Measurements from ENCODE around the gene CAMTA1.

Gene CAMTA1

DNA sequence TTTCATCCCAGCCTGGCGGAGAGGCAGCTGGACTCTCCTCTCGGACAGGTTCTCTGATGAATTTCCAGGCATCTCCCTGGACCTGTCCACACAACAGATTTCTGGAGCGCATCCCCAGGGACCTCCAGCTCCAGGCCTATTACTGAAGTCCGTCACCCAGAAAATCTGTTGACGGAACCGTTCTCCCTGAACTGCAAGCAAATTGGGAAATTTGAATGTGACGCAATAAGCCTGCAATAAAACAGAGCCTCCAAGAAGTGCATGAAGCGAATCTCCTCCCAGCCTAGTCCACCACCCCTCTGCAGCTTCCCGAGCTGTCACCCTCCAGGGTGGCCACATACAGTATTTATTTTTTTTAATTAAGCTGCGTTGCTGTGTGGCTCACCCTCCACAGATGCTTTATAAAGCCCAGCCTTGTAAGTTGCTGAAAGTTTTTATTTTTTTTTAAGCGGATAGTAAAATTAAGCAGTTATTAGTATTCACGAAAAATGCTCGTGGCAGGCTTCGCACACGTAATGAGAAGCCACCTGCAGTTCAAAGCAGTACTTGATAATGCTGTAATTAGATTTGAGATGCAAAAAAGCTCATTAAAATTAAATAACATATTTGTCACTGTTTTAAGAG is 173.3 kb downstream of the CAMTA1 start:
- DNase-seq (ENCODE audit: low read depth, low spot score), result no peak

GRCh38 chr1:6959491-6959890 is 174.2 kb downstream of the CAMTA1 start:
- no peak for DNase-seq (ENCODE audit: low read depth, low spot score)

DNA sequence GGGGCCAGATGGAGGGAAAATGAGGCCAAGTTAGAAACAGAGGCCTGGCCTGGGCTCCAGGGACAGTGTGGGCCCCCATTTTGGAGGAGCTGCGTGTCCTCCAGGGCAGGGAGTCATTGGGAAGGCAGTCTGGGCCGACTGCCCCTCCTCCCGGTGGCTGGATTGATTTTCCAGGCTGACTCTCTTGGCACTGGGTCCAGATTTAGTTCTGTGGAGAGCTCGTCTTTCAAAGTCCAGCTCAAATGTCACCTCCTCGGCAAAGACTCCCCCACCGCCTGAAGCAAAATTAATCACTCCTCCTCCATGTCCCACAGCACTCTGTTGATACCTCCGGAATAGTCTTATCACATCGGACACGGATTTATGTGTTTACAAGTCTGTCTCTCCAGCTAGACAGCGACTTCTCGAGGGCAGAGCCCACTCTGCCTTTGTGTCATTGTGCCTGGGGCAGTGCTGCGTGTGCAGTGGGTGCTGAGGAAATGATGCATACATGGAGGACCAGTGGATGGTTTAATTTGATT is 175.1 kb downstream of the CAMTA1 start:
- no peak for DNase-seq (ENCODE audit: low read depth, low spot score)

GRCh38 chr1:6960860-6961259 is 175.6 kb downstream of the CAMTA1 start:
- DNase-seq (ENCODE audit: low read depth, low spot score), result no peak

- DNase-seq (ENCODE audit: low read depth, low spot score), result no peak
These were observed 176.0 kb downstream of the CAMTA1 start for GRCh38 chr1:6961289-6961688.

DNA sequence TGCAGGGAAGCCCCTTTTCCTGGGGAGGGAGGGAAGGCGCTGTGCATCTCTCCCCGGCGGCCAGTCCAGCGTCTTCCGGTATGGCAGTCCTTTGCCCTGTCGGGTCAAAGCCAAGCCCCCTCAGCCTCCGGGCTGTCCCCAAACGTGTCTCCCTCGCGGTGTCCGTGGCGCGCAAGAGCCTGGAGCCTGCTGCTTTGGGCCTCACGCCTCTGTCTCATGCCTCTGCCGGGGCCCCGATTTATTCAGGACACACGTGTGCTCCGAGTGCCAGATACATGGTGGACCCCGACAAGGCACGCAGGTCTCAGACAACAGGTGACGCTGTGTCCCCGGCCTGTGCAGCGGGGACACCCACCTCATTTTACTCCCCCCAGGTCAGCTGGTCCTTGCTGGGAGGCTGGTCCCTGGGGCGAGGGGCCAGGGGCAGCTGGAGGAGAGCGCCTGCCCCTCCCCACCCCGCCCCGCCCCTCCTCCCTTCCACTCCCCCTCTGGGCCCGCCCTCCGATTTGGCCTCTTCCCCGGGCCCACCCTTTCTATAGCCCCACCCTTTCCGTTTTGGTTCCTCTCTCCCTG is 176.7 kb downstream of the CAMTA1 start:
- no peak for DNase-seq (ENCODE audit: low read depth, low spot score)

- no peak for DNase-seq (ENCODE audit: low read depth, low spot score)
These were observed 177.3 kb downstream of the CAMTA1 start for GRCh38 chr1:6962478-6962995.

GRCh38 chr1:6962996-6963911 is 178.0 kb downstream of the CAMTA1 start:
- no peak for DNase-seq (ENCODE audit: low read depth, low spot score)

GRCh38 chr1:6963912-6964307 is 178.7 kb downstream of the CAMTA1 start:
- no peak for DNase-seq (ENCODE audit: low read depth, low spot score)

GRCh38 chr1:6965083-6965934 is 180.1 kb downstream of the CAMTA1 start:
- DNase-seq (ENCODE audit: low read depth, low spot score), result no peak

DNA sequence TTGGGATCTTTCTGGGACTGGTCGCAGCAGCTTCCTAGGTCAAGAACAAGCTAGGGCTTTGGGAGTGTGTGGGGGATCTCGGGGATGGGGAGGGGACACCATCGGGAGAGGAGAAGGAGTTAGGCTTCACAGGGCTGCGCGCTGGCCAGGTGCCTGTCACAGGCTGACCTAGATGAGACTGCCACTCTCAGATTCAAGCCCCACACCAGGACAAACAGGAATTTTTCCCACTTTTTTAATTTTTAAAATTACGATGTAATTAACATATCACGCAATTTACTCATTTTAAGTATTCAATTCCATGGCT is 180.6 kb downstream of the CAMTA1 start:
- no peak for DNase-seq (ENCODE audit: low read depth, low spot score)

DNA sequence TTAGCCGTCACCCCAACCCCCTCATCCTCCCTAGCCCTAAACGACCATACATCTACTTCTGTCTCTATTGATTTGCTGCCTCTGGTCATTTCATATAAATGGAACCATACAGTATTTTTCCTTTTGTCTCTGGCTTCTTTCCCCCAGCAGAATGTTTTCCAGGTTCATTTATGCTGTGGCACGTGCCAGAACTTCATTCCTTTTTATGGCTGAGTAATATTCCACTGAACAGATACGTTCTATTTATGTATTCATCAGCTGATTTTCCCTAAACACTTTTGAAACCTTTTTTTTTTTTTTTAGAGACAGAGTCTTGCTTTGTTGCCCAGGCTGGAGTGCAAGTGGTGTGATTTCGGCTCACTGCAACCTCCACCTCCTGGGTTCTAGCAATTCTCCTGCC is 181.1 kb downstream of the CAMTA1 start:
- DNase-seq (ENCODE audit: low read depth, low spot score), result no peak

DNA sequence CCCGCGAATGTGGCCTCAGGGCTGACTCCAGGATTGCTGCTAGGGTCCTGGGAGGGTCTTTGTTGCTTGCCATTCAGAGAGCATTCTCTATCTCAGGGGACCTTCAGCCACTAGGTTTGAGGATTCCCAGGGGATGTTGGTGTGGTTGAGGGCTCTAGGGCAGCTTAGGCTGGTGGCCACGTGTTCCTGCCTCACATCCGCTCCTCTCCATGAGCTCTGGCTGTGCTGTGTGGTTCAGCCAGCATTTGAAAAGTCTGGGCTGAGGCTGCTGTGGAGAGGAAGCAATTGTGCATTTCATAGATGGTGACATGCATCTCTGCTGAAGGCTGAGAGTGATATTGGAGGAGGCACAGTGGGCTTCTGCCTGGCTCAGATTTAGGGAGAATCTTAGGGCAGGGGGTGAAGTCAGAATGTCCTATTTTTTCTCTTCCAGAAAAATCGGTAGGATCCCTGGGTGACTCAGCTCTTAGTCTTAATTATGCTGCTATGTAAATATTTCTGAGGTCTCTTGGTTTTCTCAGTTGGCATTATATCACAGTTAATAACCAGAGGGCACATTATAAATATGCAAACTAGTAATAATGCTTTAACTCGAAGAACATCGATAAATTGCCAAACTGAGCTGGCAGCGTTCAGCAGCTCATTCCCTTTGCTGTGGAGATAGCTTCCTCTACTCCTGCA is 182.3 kb downstream of the CAMTA1 start:
- no peak for DNase-seq (ENCODE audit: low read depth, low spot score)

DNA sequence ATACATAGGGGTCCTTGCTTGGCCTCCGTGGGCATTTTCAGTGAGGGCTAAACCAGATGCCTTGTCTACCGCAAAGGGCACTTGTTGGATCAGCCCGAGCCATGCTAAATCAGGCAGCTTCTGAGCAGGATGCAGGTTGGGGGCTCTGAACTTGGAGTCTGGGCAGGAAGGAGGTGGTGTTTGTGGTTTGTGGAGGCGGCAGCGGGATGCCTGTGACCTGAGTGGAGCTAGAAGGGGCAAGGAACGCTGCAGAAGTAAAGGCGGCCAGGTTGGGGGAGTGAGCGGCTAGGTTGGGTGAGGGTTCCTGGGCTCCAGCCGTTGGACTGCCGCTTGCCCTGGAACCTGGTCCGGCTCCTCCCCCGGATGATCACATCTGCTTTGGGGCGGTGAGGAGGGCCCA is 183.9 kb downstream of the CAMTA1 start:
- no peak for DNase-seq (ENCODE audit: low read depth, low spot score)

GRCh38 chr1:6969762-6970161 is 184.5 kb downstream of the CAMTA1 start:
- DNase-seq (ENCODE audit: low read depth, low spot score), result no peak

DNA sequence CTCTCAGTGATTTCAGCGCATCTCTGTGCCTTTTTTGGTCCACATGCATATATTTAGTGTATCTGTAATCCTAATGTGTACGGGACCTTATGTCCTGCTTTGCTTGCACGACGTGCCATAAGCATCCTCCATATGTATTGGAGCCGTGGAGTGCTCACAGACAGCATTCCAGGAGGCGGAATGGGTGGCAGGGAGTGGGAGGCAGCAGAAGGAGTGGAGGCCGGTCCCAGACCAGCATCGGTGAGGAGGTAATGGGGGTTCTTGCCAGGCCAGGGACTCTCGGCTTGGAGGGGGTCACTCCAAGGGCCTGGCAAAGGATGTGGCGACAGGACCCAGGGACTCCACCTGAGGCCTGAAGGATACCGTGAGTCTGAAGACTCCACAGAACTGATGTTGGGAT is 185.0 kb downstream of the CAMTA1 start:
- no peak for DNase-seq (ENCODE audit: low read depth, low spot score)

DNA sequence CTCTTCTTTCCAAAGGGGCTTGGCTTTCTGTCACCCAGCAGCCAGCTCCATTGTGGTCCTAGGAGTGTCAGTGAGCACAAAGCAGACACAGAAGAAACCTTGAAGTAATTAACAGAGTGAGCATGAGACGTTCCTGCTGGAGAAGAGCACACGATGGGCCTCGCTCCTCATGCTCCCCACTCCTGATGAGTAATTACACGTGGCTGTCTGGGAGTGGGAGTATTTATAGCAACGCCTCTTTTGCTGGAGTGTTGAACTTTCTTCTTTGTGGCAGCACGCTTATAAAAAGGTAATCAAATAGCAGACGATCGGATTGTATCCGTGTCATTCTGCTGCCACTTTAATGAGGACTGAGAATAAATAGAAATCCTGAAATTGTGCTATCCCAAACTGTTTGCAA is 185.8 kb downstream of the CAMTA1 start:
- DNase-seq (ENCODE audit: low read depth, low spot score), result no peak

DNA sequence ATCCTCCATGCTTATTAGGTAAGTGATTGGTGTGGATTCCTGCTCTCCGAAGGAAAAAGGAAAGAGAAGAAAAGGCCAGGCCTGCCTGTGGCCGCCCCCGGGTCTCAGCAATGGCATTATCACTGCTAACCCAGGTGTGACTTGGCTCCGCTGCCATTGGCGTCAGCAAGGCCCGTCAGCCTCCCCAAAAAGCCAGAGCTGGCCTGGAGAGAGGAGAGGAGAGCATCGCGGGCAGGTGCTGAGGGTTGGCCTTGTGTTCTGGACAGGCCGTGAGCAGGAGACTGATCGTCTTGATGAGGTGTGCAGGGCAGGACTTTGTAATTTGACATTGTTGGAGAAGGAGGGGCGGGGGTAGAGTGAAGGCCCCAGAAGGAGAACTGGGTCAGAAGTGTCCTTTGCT is 186.4 kb downstream of the CAMTA1 start:
- DNase-seq (ENCODE audit: low read depth, low spot score), result no peak

DNA sequence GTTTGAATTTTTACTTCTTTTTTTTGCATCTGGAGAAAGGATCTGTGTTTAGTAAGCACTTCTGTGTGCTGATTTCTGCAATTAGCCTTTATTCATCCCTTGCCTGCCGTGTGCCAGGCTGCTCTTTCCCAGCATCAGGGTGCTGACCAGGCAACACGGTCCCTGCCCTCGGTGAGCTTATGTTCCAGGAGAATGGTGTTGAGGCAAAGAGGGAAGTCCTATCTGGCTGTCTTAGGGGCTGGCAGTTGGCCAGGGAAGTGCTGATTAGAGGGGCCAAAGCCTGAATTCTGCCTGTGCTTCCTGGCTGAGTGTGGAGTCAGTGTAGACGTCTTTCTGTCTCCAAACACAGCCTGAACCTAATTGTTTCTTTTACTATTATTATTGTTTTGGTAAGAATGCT is 187.1 kb downstream of the CAMTA1 start:
- no peak for DNase-seq (ENCODE audit: low read depth, low spot score)

DNA sequence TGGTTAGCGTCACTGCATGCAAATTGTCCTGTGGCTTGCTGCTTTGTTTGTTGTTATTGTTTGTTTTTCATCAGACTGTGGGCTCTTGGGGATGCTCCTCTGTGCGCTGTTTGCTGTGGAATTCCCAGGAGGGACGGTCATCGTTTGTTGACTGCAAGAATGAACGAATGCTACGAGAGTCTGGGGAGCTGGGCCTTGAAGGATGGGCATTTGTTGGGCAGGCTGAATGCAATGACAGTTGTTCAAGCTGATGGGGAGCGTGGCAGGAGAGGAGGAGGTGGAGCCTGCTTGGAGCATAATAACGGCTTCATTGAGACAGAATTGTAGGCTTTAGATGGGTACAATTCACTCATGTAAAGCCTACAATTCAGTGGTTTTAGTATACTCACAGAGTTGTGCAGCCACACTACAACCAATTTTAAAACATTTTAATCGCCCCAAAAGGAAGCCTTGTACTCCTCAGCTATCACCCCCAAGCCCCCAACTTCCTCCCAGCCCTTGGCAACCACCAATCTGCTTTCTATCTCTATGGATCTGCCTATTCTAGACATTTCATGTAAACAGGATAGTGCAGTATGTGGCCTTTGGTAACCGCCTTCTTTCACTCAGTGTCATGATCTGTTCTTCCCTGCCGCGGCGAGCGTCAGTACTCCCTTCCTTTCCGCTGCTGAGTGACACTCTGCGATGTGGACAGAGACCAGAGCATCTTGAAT is 190.2 kb downstream of the CAMTA1 start:
- DNase-seq (ENCODE audit: low read depth, low spot score), result no peak

DNA sequence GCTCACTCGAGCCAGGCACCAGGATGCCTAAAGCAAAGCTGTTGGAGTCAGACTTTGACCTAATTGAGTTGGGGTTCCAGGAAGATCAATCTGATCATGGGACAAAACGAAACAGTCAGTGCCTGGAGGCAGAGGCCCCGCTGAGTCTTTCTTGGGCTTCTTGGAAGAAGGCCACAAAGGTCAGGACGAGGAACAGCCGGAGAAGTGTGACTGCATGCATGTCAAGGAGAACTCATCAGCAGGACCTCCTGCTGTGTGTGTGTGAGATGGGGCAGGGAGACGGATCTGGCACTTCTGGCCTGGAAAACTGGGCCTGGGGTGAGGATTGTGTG is 190.8 kb downstream of the CAMTA1 start:
- DNase-seq (ENCODE audit: low read depth, low spot score), result no peak

Data from smooth muscle cell of the brain vasculature (primary cell).